Trophoblast cell (in vitro differentiated cells and primary cell): ENCODE data around the gene LRRC34.

ENCODE experiments used
- DNase-seq, 2 donors: peaks; one replicate each; pipeline ENCODE4 v3.0.0-alpha.2; 2016
- H2AFZ ChIP-seq: 2 replicates; pipeline ENCODE4 v1.6.1; 2013; ENCODE audit warnings: low read length, moderate library complexity, mild to moderate bottlenecking; ENCODE audit not compliant: insufficient read depth, poor library complexity
- H2AK5ac ChIP-seq: 2 replicates; pipeline ENCODE4 v1.6.1; 2013; ENCODE audit warnings: mild to moderate bottlenecking, low read length
- H2BK120ac ChIP-seq: 2 replicates; pipeline ENCODE4 v1.6.1; 2013; ENCODE audit warnings: low read length, mild to moderate bottlenecking, moderate library complexity; ENCODE audit not compliant: insufficient read depth, poor library complexity
- H2BK12ac ChIP-seq: 2 replicates; pipeline ENCODE4 v1.6.1; 2013; ENCODE audit warnings: mild to moderate bottlenecking, low read length, moderate library complexity
- H2BK5ac ChIP-seq: 2 replicates; pipeline ENCODE4 v1.6.1; 2013; ENCODE audit warnings: low read length, low read depth, moderate library complexity, mild to moderate bottlenecking; ENCODE audit not compliant: poor library complexity
- H3K14ac ChIP-seq: 2 replicates; pipeline ENCODE4 v1.6.1; 2013; ENCODE audit warnings: mild to moderate bottlenecking, low read length
- H3K18ac ChIP-seq: 2 replicates; pipeline ENCODE4 v1.6.1; 2013; ENCODE audit warnings: mild to moderate bottlenecking, low read length
- H3K23ac ChIP-seq: 2 replicates; pipeline ENCODE4 v1.6.1; 2013; ENCODE audit warnings: low read length
- H3K27ac ChIP-seq: 2 replicates; pipeline ENCODE4 v1.5.1; 2013; ENCODE audit warnings: low read depth, mild to moderate bottlenecking, inconsistent platforms, low read length, moderate library complexity
- H3K27me3 ChIP-seq: 2 replicates; pipeline ENCODE4 v1.6.1; 2013; ENCODE audit warnings: inconsistent platforms, mild to moderate bottlenecking, low read length, moderate library complexity; ENCODE audit not compliant: insufficient read depth
- H3K36me3 ChIP-seq, 2 experiments: 1 replicate in 1 of 2; 2 replicates in 1 of 2; pipeline ENCODE4 v1.6.1; 2013; ENCODE audit warnings: low read length in 2 of 2, mild to moderate bottlenecking in 2 of 2, moderate library complexity in 1 of 2; ENCODE audit not compliant: insufficient read depth in 2 of 2, control insufficient read depth in 1 of 2
- H3K4ac ChIP-seq: 2 replicates; pipeline ENCODE4 v1.6.1; 2013; ENCODE audit warnings: low read depth, mild to moderate bottlenecking, low read length, moderate library complexity
- H3K4me1 ChIP-seq, 2 experiments: 1 replicate in 1 of 2; 2 replicates in 1 of 2; pipeline ENCODE4 v1.6.1; 2013; ENCODE audit warnings: low read length in 2 of 2, mild to moderate bottlenecking in 2 of 2, moderate library complexity in 1 of 2; ENCODE audit not compliant: insufficient read depth in 2 of 2, control insufficient read depth in 1 of 2
- H3K4me2 ChIP-seq: 2 replicates; pipeline ENCODE4 v1.6.1; 2013; ENCODE audit warnings: inconsistent platforms, mild to moderate bottlenecking, low read length, moderate library complexity
- H3K4me3 ChIP-seq: 2 replicates; pipeline ENCODE4 v1.5.1; 2013; ENCODE audit warnings: mild to moderate bottlenecking, low read depth, low read length, inconsistent platforms
- H3K79me1 ChIP-seq: one replicate; pipeline ENCODE4 v1.6.1; 2013; ENCODE audit warnings: low read length
- H3K79me2 ChIP-seq: 2 replicates; pipeline ENCODE4 v1.6.1; 2013; ENCODE audit warnings: low read length, mild to moderate bottlenecking; ENCODE audit not compliant: control insufficient read depth, insufficient read depth, poor library complexity
- H3K9ac ChIP-seq: 2 replicates; pipeline ENCODE4 v1.6.1; 2013; ENCODE audit warnings: mild to moderate bottlenecking, low read length
- H3K9me3 ChIP-seq: 2 replicates; pipeline ENCODE4 v1.6.1; 2013; ENCODE audit warnings: low read depth, mild to moderate bottlenecking, control low read depth, inconsistent platforms, low read length; ENCODE audit not compliant: insufficient read depth
- H4K12ac ChIP-seq: 2 replicates; pipeline ENCODE4 v1.6.1; 2013; ENCODE audit warnings: low read depth, mild to moderate bottlenecking, low read length, moderate library complexity
- H4K8ac ChIP-seq: 2 replicates; pipeline ENCODE4 v1.6.1; 2013; ENCODE audit warnings: low read depth, mild to moderate bottlenecking, low read length, moderate library complexity
- H4K91ac ChIP-seq: one replicate; pipeline ENCODE4 v1.6.1; 2013; ENCODE audit warnings: low read depth, mild to moderate bottlenecking, low read length, moderate library complexity
- WGBS: extraction: QIAGEN DNeasy Blood & Tissue Kit; methylation state at CpG from one replicate; pipeline ENCODE4 v1.1.7; 2013; ENCODE audit warnings: missing lambda C conversion rate; ENCODE audit not compliant: insufficient read length, insufficient coverage; ENCODE audit errors: extremely low coverage; 5-methylcytosine and 5-hydroxymethylcytosine counted together

LRRC34 gene

GRCh38 chr3:169750665-169751064, 62.0 kb downstream of the LRRC34 start:
- Histone ChIP-seq H3K4me3 (no peak overlapping the region), H3K4me2 (no peak overlapping the region), H4K12ac (no peak overlapping the region), H3K4me1 (no peaks in the 10 kb centered on the region), H3K18ac (no peak overlapping the region), H4K8ac (no peak overlapping the region), H4K91ac (no peak overlapping the region), H3K9ac (no peak overlapping the region), H2AK5ac (no peak overlapping the region), H3K9me3 (no peaks in the 10 kb centered on the region), H3K79me1 (no peaks in the 10 kb centered on the region), H3K27me3 (no peaks in the 10 kb centered on the region), H3K79me2 (no peaks in the 10 kb centered on the region), H2BK12ac (no peak overlapping the region), H3K36me3 (no peaks in the 10 kb centered on the region), H3K14ac (no peak overlapping the region), H3K23ac (no peak overlapping the region), H2BK120ac (no peak overlapping the region), H2AFZ (no peak overlapping the region), H3K4ac (no peak overlapping the region), H3K27ac (no peak overlapping the region), H2BK5ac (no peak overlapping the region)
- DNase-seq: no peak
- WGBS: no CpG with 5 or more reads among the region's 2 CpGs

GRCh38 chr3:169748670-169749069, 64.0 kb downstream of the LRRC34 start:
- Histone ChIP-seq H4K8ac (no peak overlapping the region), H2BK12ac (no peak overlapping the region), H4K91ac (no peak overlapping the region), H3K27ac (no peak overlapping the region), H3K9ac (no peak overlapping the region), H3K14ac (no peak overlapping the region), H3K23ac (no peak overlapping the region), H2BK5ac (no peak overlapping the region), H3K4me3 (no peak overlapping the region), H3K79me2 (no peaks in the 10 kb centered on the region), H2AK5ac (no peak overlapping the region), H3K4me2 (no peak overlapping the region), H3K27me3 (no peaks in the 10 kb centered on the region), H3K79me1 (no peaks in the 10 kb centered on the region), H3K18ac (no peak overlapping the region), H2AFZ (no peak overlapping the region), H3K4me1 (no peaks in the 10 kb centered on the region), H2BK120ac (no peak overlapping the region), H3K4ac (no peak overlapping the region), H3K9me3 (no peaks in the 10 kb centered on the region), H4K12ac (no peak overlapping the region), H3K36me3 (no peaks in the 10 kb centered on the region)
- no CpG with 5 or more reads among the region's 3 CpGs for whole genome bisulfite sequencing
- DNase-seq: no peak

GRCh38 chr3:169746924-169747323, 65.8 kb downstream of the LRRC34 start:
- no CpG with 5 or more reads among the region's 6 CpGs for WGBS
- H4K8ac ChIP-seq: no peak overlapping the region

GRCh38 chr3:169744366-169745054, 68.2 kb downstream of the LRRC34 start:
- H3K79me1 ChIP-seq: no peaks in the 10 kb centered on the region
- H3K9ac ChIP-seq: no peak overlapping the region
- no peak overlapping the region for H2BK5ac ChIP-seq
- no peak overlapping the region for H3K4me3 ChIP-seq
- no CpG with 5 or more reads among the region's 1 CpG for WGBS
- H3K4me2 ChIP-seq: no peak overlapping the region
- H3K14ac ChIP-seq: no peak overlapping the region
- H2AK5ac ChIP-seq: no peak overlapping the region
- H3K9me3 ChIP-seq: no peaks in the 10 kb centered on the region
- no peaks in the 10 kb centered on the region for H3K27me3 ChIP-seq
- no peak overlapping the region for H2BK120ac ChIP-seq
- H3K36me3 ChIP-seq: no peaks in the 10 kb centered on the region
- no peak overlapping the region for H3K4ac ChIP-seq
- H3K27ac ChIP-seq: no peak overlapping the region
- H3K4me1 ChIP-seq: no peaks in the 10 kb centered on the region
- H4K12ac ChIP-seq: no peak overlapping the region
- no peaks in the 10 kb centered on the region for H3K79me2 ChIP-seq
- H2BK12ac ChIP-seq: no peak overlapping the region
- H2AFZ ChIP-seq: no peak overlapping the region
- no peak overlapping the region for H3K18ac ChIP-seq
- no peak overlapping the region for H4K8ac ChIP-seq
- DNase-seq: peak in 1 of 2 donors; percentile 31
- H4K91ac ChIP-seq: no peak overlapping the region
- no peak overlapping the region for H3K23ac ChIP-seq

More at GRCh38 chr3:169746924-169747323, 65.8 kb downstream of the LRRC34 start:
- no peak overlapping the region for H3K4ac ChIP-seq
- H3K4me2 ChIP-seq: no peak overlapping the region
- H3K23ac ChIP-seq: no peak overlapping the region
- no peak overlapping the region for H4K91ac ChIP-seq
- H2AK5ac ChIP-seq: no peak overlapping the region
- no peak overlapping the region for H4K12ac ChIP-seq
- H3K36me3 ChIP-seq: no peaks in the 10 kb centered on the region
- no peak overlapping the region for H2BK12ac ChIP-seq
- H2BK5ac ChIP-seq: no peak overlapping the region
- no peak overlapping the region for H3K14ac ChIP-seq
- no peak overlapping the region for H3K9ac ChIP-seq
- no peaks in the 10 kb centered on the region for H3K9me3 ChIP-seq
- H3K18ac ChIP-seq: no peak overlapping the region
- H3K4me1 ChIP-seq: no peaks in the 10 kb centered on the region
- no peak overlapping the region for H2AFZ ChIP-seq
- H3K79me2 ChIP-seq: no peaks in the 10 kb centered on the region
- no peak overlapping the region for H2BK120ac ChIP-seq
- no peak overlapping the region for H3K4me3 ChIP-seq
- H3K79me1 ChIP-seq: no peaks in the 10 kb centered on the region
- no peaks in the 10 kb centered on the region for H3K27me3 ChIP-seq
- H3K27ac ChIP-seq: no peak overlapping the region
- DNase-seq: no peak
